Skeletal muscle cell (primary cell): ENCODE results near the gene CDCA5.

Experiments used
- DNase-seq: peaks from one replicate; pipeline ENCODE4 v3.0.0-alpha.2; 2010; ENCODE audit warnings: low read depth
- H3K4me3 ChIP-seq: 2 replicates; pipeline ENCODE4 v1.5.1; 2011; ENCODE audit warnings: low read depth, mild to moderate bottlenecking, control low read depth, low read length, moderate library complexity

The CDCA5 gene

DNA sequence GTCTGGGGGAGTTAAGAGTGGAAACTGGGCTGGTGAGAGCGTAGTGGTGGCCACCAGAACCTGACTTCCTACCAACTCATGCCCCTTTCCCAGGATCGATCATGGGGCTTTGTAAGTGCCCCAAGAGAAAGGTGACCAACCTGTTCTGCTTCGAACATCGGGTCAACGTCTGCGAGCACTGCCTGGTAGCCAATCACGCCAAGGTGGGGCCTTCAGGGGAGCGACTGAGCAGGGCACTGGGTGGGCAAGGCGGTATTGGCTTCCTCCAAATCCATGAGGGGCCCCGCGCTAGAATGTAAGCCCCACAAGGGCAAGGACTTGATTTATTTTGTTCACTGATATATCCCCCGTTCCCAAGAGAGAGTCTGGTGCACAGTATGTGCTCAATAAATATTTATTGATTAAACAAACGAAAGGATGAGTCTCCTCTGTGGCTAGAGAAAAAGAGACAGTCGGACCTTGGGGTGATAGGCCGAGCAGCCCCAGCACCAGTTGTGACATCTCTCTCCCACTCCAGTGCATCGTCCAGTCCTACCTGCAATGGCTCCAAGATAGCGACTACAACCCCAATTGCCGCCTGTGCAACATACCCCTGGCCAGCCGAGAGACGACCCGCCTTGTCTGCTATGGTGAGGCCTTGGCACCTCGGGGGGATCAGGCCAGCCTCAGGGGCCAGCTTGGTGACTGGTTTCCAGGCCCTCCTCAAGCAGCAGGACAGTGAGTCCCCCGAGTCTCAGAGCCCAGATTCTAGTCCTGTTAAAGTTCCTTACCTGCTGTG, 947 bp upstream of the CDCA5 start:
- peak overlapping the region; percentile 92 for H3K4me3 ChIP-seq
- no peak for DNase-seq

DNA sequence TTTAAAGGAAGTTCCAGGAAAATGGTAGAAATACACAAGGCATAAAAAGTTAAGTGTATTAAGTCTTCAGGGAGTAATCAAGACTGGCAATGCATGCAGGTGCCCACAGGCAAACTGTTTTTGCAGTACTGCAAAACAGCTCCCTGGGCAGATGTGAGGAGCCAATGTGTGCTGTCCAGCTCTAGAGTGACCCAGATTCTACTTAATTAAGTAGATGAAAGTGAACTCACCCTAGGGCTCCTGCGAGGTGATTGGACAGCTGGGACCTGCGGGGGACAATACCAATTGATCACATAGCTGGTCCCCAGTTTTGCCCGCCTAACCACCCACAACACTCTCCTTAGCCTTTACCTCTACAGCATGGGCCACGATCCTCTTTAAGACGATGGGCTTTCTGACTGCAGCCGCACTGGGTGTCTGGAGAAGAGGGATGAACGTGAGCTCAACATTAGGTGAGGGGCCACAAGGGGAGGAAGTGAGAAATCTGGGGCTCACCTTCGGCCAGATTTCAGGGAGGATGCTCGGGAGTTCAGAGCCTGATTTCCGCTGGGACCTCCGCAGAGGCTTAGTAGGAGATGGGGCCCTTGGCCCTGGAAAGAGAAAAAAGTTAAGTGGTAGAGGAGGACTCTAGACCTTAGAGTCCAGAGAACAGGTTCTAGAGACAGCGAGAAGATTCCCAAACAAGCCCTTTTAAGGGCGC, 556 bp downstream of the CDCA5 start:
- H3K4me3 ChIP-seq: peak overlapping the region; percentile 92
- DNase-seq: no peak

DNA sequence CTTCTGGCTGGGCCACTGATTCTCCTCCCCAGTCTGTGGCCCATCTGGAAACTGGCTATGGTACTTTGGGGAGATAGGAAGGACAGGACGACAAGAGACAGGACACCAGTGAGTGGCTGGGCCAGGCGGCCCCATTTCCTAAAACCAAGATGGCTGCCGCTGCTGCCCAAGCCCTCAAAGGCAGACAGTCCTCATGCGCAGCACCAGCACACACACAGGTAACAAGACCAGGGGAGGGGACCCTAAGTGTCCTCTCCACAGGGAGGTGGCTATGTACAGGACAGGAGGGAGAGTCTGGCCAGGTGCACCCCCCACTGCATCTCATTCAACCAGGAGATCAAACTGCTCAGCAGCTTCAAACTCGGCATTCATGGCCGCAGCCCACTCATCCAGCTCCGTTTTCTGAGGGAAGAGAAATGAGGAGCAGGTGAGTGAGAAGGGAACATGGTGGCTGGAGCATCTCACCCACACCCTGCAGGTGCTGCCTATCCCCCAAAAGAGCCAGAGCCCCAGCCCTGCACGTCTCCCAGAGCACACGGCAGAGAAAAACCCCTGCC, 5.0 kb downstream of the CDCA5 start:
- no peak overlapping the region for H3K4me3 ChIP-seq
- DNase-seq: no peak

DNA sequence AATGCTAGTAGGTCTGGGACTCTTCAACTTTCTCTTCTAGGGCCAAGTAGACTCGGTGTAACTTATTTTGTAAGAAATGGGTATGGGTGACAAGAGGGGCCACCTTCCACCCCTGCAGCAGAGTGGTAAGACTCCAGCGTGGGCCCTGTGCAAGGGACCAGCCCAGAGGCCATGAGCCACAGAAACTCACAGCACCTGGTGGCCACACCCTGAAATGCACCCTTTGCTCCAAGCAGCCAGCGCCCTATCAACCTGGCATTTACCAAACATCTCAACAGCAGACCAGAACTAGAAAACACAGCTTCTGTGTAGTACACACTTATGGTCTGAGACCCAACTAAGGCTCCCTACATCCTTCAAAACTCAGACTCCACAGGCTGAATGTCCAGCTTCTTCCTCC, 5.7 kb downstream of the CDCA5 start:
- H3K4me3 ChIP-seq: no peak overlapping the region
- DNase-seq: no peak

DNA sequence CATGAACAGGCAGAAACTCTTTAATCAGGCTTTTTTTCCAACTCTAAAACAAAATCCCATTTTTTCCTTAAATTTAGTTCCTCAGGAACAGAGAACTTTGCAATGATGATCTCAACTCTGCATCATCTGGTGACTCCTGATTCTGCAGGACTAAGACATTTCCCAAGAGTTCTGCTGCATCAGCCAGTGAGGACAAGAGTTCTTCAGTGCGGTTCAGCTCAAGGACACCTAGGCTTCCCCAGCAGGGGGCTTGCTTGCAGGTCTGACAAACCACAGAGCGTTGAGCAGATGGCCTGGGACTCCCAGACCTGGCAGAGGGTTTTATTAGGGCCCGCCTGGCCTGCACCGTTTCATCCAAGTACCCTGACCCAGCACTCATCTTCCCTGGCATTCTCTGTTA, 6.4 kb downstream of the CDCA5 start:
- peak; percentile 9 for DNase-seq
- H3K4me3 ChIP-seq: no peak overlapping the region

DNA sequence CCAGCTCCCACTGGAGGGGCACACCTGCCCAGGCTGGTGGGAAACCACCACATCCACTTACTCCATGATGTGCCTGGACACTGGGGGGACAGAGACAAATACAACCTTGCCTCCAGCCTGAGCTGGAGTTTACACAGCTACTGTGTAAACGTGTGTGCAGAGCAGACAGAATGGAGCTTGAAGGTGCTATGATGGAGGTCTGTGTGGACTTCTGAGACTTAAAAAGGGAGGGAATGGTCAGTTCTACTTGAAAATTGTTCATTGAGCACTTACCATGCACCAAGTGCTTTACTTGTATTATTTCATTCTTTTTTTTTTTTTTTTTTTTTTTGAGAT, 11.2 kb downstream of the CDCA5 start:
- no peak for DNase-seq
- no peak overlapping the region for H3K4me3 ChIP-seq

DNA sequence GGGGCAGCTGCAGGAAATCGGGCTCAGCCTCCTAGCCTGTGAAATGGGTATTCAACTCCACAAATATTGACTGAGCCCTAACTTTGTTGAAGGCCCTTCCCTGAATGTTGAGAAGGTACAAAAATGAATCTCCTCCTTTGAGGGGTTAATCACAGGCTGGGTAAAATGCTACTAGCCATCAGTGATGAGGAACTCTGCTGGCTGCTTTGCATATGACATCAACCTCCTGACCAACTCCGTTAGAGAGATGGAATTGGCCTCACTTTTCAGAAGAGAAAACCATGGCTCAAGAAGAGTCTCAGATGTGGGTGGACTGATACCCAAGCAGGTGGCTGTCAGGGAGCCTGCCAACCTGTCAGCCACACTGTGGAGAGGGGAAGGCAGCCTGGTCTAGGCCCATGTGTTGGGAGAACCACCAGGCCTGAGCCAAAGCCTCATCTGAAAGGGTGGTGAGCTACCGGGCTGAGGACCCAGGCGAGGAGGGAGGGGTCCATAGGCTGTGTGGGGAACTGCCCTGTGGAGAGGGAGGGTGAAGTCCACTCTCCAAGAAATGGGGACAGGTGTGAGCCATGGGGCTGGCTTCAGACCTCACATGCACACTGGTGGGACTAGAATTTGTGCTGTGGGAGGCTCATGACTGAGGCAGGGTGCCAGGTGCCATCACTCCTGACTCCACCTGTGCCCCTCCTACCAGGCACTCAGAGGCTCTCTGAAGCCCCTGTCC, 11.8 kb downstream of the CDCA5 start:
- DNase-seq: no peak
- H3K4me3 ChIP-seq: no peak overlapping the region

DNA sequence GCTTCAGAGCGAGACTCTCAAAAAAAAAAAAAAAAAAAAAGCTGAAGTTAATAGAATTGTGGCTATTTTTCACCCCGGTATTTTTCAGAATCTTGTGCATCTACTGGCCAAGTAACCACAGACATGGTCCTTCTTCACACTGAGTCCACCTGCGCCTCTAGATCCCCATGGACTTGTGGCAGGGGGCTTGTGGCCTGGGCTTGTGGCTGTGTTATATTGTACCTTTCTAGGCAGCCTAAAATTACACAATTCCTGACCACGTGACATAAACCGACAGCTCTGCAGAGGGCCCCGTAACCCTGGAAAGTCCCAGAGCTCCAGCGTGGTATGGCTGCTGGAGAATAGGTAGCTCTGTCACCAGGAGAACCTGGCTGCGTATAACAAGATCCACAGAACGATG, 14.6 kb downstream of the CDCA5 start:
- no peak overlapping the region for H3K4me3 ChIP-seq
- no peak for DNase-seq

DNA sequence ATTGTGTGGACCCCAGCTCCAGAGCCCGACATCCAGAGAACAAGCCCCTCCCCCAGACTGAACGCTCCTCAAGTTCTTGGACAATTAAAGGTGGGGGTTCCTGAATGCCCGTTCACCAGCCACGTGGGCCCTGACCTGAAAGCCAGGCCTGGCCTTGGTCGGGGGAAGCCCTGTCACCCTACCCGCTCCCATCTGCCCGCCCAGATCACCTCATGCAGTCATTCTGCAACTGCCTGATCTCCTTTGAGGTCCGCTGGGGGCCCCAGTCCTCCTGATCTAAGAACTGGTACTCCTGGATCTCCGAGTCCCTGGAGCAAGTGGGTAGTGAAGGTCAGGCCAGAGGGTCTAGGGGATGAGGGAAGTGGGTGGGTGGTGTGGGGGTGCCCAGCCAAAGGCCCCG, 16.4 kb downstream of the CDCA5 start:
- no peak for DNase-seq
- no peak overlapping the region for H3K4me3 ChIP-seq

DNA sequence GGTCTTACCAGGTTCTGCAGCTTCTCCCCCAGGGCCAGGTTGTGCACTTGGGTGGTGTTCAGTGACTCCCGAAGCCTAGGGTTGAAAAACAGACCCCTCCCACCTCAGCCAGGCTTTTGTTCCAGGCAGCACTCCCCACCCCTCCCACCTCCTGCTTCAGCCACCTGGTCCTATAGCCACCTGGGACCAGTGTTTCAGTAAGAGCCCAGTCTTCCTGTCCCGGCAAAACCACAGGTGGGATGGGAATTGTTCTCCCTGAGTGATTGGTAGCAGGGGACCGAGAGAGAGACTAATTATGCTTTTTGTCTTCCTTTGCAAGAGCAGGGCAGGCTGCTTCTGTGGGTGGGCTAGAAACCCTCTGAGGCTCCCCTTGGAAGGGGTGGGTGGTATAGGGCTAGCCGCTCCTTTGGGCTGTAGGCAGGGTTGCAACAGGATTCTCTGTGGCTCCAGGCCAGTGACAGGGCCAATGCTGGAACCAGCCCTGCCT, 17.0 kb downstream of the CDCA5 start:
- H3K4me3 ChIP-seq: no peak overlapping the region
- DNase-seq: no peak

DNA sequence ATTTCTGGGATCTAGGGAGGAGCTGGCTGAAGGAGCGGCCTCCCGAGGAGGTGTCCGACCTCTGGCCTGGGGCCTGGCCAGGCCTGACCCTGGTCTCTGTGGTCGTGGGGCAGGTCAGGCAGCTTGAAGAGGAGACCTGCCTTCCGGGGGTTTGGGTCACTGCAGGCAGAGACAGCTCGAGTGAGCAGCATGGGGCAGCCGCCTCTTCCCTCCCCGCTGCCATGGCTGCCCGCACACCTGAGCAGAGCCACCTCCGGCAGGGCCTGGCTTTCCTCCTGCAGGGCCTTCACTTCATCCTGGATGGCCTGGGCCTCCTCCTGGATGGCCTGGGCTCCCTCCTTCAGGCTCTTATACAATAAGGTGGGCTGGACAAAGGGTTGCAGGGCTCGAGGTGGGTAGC, 17.5 kb downstream of the CDCA5 start:
- DNase-seq: no peak
- H3K4me3 ChIP-seq: no peak overlapping the region

DNA sequence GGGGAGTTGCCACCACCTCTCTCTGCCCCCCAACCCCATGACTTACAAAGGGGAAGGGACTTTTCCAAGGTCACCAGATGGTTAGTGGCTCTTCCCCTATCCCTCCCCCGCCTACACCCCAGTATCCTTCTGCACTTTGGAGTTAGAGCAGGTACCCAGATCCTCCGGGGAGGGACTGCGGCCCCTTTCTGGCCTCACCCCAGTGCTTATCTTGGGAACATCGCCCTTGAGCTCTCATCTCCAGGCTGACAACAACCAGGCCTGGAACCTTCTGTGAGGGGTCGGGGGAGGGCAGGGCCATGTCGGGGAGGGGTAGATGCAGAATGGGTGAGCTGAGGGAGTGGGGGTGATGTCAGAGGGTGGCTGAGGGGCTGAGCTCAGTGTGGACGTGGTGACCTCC, 18.0 kb downstream of the CDCA5 start:
- H3K4me3 ChIP-seq: no peak overlapping the region
- no peak for DNase-seq

DNA sequence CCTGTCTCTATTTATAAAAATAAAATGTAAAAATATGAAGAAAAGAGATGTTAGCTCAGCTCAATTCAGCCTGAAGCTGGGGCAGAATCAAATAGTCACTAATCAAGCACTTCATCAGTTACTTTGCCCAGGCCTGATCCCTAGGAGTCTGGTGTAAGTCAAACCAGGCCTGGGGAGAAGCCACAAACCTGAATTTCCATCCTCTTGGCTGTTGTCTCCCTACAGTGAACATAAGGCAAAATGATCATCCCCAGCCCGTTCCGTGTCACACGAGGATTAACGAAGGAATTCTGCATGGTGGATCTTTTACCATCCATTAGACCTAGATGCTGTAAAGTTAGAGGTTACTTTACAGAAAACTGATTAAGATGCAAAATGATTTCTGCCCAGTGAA, 19.0 kb downstream of the CDCA5 start:
- no peak for DNase-seq

DNA sequence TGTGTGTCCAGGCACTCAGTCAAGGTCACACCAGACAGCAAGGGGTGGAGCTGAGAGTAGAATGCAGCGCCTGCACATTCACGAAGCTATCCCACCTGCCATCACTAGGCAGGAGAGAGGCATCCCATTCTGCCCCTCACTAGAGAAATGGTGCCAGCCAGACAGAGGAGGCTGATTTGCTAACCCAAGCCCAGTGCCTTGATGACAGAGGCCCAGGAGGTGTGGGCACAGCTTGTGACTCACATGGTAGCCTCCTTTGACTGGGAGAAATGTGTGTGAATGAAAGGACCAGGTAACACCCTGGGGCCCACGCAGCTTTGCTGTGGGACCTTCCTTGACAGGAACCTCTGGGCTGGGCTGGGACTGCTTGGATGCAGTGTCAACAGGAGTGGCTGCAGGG, 20.3 kb downstream of the CDCA5 start:
- H3K4me3 ChIP-seq: no peak overlapping the region
- DNase-seq: no peak

More for the DNA sequence above, 19.0 kb downstream of the CDCA5 start:
- H3K4me3 ChIP-seq: no peak overlapping the region

DNA sequence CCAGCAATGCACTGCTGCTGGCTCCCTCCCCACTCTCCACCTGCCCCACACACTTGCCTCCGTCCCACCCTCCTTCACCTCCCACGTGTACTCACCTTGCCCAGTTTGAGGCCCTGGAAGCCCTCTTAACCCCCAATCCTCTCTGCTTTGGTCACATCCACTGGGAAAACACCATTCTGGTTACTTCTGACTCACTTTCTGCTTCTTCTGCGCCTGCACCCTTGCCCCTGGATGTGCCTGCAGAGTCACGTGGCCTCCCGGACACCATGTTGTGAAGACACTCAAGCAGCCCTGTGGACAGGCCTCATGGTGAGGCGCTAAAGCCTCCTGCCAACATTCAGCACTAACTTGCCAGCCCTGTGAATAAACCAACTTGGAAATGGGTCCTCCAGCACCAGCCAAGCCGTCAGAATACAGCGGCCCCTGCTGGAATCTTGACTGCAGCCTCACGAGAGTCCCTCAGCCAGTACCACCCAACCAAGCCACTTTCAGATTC, 22.9 kb downstream of the CDCA5 start:
- DNase-seq: no peak
- no peak overlapping the region for H3K4me3 ChIP-seq

DNA sequence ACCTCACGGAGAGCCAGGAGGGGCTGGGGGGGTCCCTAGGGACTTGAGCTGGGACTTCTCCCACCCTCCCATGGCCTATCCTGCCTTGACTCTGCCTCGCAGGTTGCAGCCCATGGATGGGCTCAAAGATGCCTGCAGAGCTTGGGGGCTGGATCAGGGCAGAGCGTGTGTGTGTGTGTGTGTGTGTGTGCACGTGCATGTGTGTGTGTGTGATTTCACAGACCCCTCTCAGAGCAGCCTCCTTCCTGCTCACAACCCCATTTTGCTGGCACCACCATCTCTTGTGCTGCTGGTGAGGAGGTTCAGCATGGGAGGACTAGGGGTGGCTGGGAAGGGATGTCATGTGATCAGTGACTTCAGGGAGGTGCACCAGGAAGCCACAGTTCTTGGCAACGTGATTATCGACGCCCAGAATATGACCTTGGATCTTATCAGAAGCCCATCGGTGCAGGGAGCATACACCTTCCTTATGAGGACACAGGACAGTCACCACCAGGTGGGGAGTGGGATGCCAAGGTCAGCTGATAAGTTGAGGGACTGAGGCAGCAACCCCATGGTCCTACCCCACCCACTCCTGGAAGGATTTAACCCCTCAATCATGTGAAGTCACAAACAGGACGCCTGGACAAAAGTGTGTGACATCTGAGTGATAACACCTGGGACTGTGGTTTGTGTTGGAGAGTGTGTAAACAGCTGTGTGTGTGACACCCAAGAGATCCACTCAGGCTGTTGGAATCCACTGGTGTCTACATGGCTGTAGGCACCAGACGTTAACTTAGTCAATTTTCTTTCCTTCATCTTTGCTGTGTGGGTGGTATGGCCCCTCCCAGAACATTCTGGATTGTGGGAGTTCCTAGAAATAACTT, 23.6 kb downstream of the CDCA5 start:
- no peak for DNase-seq
- H3K4me3 ChIP-seq: no peak overlapping the region

DNA sequence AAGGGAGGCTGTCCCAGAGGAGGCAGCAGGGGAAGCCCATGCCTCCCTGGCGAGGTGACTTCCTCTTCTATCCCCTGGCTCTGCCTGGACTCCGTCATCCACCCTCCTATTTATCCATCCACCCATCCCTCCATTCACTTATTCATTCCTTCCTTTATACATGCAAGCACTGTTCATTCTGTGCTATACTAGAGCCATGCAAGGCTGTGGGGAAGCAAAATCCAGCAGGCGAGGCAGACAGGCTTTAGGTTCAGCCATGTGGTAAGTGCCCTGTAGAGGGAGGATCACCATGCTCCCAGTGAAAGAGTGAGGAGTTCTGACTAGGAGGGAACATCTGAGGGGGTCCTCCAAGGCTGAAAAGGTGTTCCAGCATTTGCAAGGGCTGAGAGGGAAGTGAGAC, 24.3 kb downstream of the CDCA5 start:
- H3K4me3 ChIP-seq: no peak overlapping the region
- no peak for DNase-seq

DNA sequence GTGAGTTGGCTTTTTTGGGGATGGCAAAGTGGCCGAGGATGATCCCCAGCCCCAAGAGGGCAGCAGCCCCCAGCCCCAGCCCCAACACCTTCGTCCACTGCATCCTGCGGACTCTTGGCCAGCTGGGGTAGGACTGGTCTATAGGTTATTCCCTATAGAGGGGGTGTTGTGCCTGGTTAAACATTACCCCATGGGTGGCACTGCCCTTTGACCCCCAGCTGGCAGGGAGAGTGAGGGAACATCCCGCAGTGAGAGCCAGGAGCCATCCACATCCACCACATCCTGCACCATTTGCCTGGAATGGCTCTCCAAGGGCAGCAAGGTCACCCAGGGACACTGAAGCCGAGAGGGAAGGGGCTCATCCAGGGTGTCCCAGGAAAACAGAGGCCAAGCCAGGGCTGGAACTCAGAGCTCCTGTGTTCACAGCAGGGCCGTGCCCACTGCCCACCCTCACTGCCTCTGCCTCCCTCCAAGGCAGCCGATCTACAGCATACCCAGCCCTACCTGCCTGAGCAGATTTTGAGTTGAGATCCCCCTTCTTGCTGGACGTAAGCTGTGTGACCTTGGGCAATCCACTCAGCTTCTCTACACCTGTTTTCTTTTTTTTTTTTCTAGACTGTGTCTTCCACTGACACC, 25.3 kb downstream of the CDCA5 start, which contains the start of gene NAALADL1:
TSS of gene NAALADL1 (minus strand) at position 135 of the 636 bp plus-strand sequence. CDS start at position 103, 32 bp downstream.
- H3K4me3 ChIP-seq: no peak within 1 kb of the TSS
- no peak for DNase-seq

DNA sequence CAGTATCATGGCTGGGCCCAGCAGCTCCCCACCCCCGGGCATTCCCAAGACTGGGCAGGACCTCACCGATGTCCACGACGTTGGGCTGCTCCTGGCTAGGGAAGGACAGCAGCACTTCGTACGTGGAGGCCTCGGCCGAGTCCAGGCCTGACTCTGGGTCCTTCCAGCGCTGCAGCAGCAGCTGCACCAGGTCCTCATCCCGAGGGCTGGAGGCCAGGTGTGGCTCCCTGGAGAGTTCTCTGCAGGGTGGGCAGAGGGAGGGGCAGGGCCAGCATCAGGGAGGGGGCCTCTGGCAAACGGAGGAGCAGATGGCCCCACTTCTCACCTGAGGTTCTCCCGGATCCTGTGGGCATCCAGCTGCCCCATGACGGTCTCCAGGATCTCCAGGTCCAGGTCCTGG, 25.8 kb downstream of the CDCA5 start:
- no peak overlapping the region for H3K4me3 ChIP-seq
- no peak for DNase-seq
